SU-DHL-6 (cell line): ENCODE results near the gene KIF18B.

Experiments used
- H2AFZ ChIP-seq: fragments of 200-600 bp; sonication (generic); 2 replicates; pipeline ENCODE4 v1.6.1; 2014; ENCODE audit warnings: low read depth, mild to moderate bottlenecking, moderate library complexity, mixed read lengths, antibody characterized with exemption, low read length; ENCODE audit not compliant: severe bottlenecking
- H3F3A ChIP-seq: fragments of 200-600 bp; shearing (Covaris generic); 2 replicates; pipeline ENCODE4 v1.6.0; 2016; ENCODE audit warnings: antibody characterized with exemption, mild to moderate bottlenecking; ENCODE audit not compliant: insufficient read depth
- H3K27ac ChIP-seq: fragments of 200-600 bp; sonication (generic); 2 replicates; pipeline ENCODE4 v1.5.1; 2016; ENCODE audit warnings: low read depth, mild to moderate bottlenecking, low read length, moderate library complexity, mixed read lengths
- H3K27me3 ChIP-seq: fragments of 200-600 bp; sonication (generic), shearing (Covaris generic); 2 replicates; pipeline ENCODE4 v1.6.0; 2014; ENCODE audit warnings: mild to moderate bottlenecking, low read length
- H3K36me3 ChIP-seq: fragments of 200-600 bp; sonication (generic); 2 replicates; pipeline ENCODE4 v1.6.1; 2014; ENCODE audit warnings: mild to moderate bottlenecking, low read length, mixed read lengths
- H3K4me2 ChIP-seq: fragments of 300-600, 200-600 bp; shearing (Covaris generic), sonication (generic); 2 replicates; pipeline ENCODE4 v1.6.0; 2014; ENCODE audit warnings: low read length, low read depth, mild to moderate bottlenecking; ENCODE audit not compliant: poor library complexity, severe bottlenecking
- H3K4me3 ChIP-seq: fragments of 200-600 bp; sonication (generic); 2 replicates; pipeline ENCODE4 v1.5.1; 2014; ENCODE audit warnings: antibody characterized with exemption, low read length, mild to moderate bottlenecking, mixed read lengths; ENCODE audit not compliant: insufficient read depth, poor library complexity, severe bottlenecking
- H3K79me2 ChIP-seq: fragments of 200-600 bp; sonication (generic); 2 replicates; pipeline ENCODE4 v1.6.1; 2014; ENCODE audit warnings: mild to moderate bottlenecking, low read length, moderate library complexity; ENCODE audit not compliant: insufficient read depth
- H3K9ac ChIP-seq: fragments of 200-600 bp; sonication (generic); 2 replicates; pipeline ENCODE4 v1.7.0; 2014; ENCODE audit warnings: mild to moderate bottlenecking, low read length
- H3K9me2 ChIP-seq: fragments of 200-600 bp; sonication (generic); replicated peaks from 2 replicates; pipeline ENCODE4 v1.6.1; 2014; ENCODE audit warnings: low read length; ENCODE audit not compliant: insufficient read depth
- H3K9me3 ChIP-seq: fragments of 200-600 bp; sonication (generic); 2 replicates; pipeline ENCODE4 v1.6.1; 2014; ENCODE audit warnings: low read length, mixed read lengths; ENCODE audit not compliant: insufficient read depth
- H4K20me1 ChIP-seq: fragments of 200-600 bp; sonication (generic); 2 replicates; pipeline ENCODE4 v1.6.1; 2014; ENCODE audit warnings: low read depth, mild to moderate bottlenecking, antibody characterized with exemption, low read length, moderate library complexity, mixed read lengths
- EZH2phosphoT487 ChIP-seq: fragments of 200-600 bp; sonication (generic), shearing (Covaris generic); conservative IDR thresholded peaks from 2 replicates; pipeline ENCODE4 v1.6.1; 2018; ENCODE audit warnings: mild to moderate bottlenecking, antibody characterized with exemption, low read length, moderate library complexity, mixed read lengths
- TF ChIP-seq, protein P1 (sequence below): fragments of 200-600 bp; sonication (generic); IDR thresholded peaks from one replicate; pipeline ENCODE4 v1.5.1; 2017; ENCODE audit warnings: antibody characterized with exemption, mild to moderate bottlenecking, low read length, moderate library complexity; ENCODE audit not compliant: insufficient read depth, poor library complexity, severe bottlenecking

KIF18B gene

DNA sequence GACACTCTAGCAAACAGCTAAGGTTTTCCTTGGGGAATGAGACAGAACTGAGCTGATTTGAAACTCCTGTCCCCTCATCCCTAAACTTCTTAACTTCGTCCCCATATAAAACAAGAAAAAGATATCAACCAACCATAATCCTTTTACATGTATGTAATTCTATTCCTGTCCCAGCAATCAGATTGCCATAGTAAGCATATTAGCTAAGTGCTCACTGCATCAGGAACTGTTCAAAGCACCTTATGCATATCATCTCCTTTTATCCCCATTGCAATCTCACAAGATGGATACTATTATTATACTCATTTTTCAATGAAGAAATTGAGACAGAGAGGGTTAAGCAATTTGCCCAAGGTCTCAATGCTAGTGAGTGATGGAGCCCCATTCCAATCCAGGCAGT lies 6.8 kb downstream of the KIF18B start:
- Histone ChIP-seq H3K79me2 (peaks cover 92% of the 10 kb centered on the region), H3K4me3 (no peak overlapping the region), H2AFZ (no peak overlapping the region), H3K9me3 (no peaks in the 10 kb centered on the region), H3K36me3 (peaks cover 40% of the 10 kb centered on the region), H4K20me1 (peaks cover 10% of the 10 kb centered on the region), H3K4me2 (no peak overlapping the region), H3K27me3 (no peaks in the 10 kb centered on the region), H3F3A (0 out of 2 replicates have a peak, but pooled peaks cover 4% of the 10 kb centered on the region), H3K27ac (no peak overlapping the region), H3K9ac (no peak overlapping the region), H3K9me2 (no peaks in the 10 kb centered on the region)
- TF ChIP-seq, protein P1, sequence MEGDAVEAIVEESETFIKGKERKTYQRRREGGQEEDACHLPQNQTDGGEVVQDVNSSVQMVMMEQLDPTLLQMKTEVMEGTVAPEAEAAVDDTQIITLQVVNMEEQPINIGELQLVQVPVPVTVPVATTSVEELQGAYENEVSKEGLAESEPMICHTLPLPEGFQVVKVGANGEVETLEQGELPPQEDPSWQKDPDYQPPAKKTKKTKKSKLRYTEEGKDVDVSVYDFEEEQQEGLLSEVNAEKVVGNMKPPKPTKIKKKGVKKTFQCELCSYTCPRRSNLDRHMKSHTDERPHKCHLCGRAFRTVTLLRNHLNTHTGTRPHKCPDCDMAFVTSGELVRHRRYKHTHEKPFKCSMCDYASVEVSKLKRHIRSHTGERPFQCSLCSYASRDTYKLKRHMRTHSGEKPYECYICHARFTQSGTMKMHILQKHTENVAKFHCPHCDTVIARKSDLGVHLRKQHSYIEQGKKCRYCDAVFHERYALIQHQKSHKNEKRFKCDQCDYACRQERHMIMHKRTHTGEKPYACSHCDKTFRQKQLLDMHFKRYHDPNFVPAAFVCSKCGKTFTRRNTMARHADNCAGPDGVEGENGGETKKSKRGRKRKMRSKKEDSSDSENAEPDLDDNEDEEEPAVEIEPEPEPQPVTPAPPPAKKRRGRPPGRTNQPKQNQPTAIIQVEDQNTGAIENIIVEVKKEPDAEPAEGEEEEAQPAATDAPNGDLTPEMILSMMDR = no peak
- TF ChIP-seq EZH2phosphoT487 = no peak

DNA sequence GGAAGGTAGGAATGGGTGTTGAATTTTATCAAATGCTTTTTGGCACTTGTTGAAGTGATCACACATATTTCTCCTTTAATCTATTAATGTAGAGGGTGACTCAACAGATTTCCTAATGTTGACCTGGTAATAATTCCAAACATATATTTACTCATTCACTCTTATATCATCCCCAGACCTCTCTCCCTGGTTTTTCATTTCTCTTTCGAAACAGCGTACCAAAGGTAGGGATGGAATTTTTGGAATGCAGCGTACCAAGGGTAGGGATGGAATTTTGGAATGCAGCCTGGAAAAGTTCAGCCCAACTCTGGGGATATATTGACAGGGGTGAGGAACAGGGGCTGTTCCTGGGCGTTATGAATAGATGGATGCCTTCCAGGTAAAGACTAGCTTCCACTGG lies 7.3 kb downstream of the KIF18B start:
- H3K9me2 ChIP-seq = no peaks in the 10 kb centered on the region
- H2AFZ ChIP-seq = no peak overlapping the region
- H3K79me2 ChIP-seq = peaks cover 91% of the 10 kb centered on the region
- no peaks in the 10 kb centered on the region for H3K27me3 ChIP-seq
- H4K20me1 ChIP-seq = peaks cover 10% of the 10 kb centered on the region
- TF ChIP-seq, protein P1 = no peak
- TF ChIP-seq EZH2phosphoT487 = no peak
- H3K9ac ChIP-seq = no peak overlapping the region
- H3K9me3 ChIP-seq = no peaks in the 10 kb centered on the region
- no peak overlapping the region for H3K4me2 ChIP-seq
- H3K36me3 ChIP-seq = peaks cover 40% of the 10 kb centered on the region
- H3K27ac ChIP-seq = no peak overlapping the region
- 0 out of 2 replicates have a peak, but pooled peaks cover 4% of the 10 kb centered on the region for H3F3A ChIP-seq
- H3K4me3 ChIP-seq = no peak overlapping the region

DNA sequence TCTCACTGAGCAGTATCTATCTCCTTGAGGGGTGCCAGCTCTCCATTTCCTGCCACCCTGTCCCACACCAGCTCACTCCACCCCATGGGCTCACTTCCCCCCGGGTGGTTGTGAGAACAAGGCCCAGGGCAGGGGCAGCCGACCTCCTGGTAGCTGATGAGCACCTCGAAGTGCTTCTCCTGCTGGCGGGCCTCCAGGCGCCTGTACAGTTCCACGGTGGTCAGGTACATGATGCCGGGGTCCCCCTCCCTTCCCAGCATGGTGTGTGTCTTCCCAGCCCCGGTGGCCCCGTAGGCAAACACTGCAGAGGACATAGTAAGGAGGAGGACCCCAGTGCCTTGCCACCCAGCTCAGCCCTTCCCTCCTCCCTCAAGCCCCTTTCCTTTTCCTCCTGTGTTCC lies 12.5 kb downstream of the KIF18B start:
- Histone ChIP-seq H3K36me3 (peaks cover 25% of the 10 kb centered on the region), H2AFZ (no peak overlapping the region), H3K4me3 (no peak overlapping the region), H3K27ac (no peak overlapping the region), H3K9me3 (no peaks in the 10 kb centered on the region), H3K79me2 (peaks cover 39% of the 10 kb centered on the region), H3F3A (0 out of 2 replicates have a peak, but pooled peaks cover 4% of the 10 kb centered on the region), H4K20me1 (peaks cover 6% of the 10 kb centered on the region), H3K9ac (no peak overlapping the region), H3K9me2 (no peaks in the 10 kb centered on the region), H3K27me3 (no peaks in the 10 kb centered on the region), H3K4me2 (no peak overlapping the region)
- TF ChIP-seq EZH2phosphoT487 = no peak
- TF ChIP-seq, protein P1 = no peak

DNA sequence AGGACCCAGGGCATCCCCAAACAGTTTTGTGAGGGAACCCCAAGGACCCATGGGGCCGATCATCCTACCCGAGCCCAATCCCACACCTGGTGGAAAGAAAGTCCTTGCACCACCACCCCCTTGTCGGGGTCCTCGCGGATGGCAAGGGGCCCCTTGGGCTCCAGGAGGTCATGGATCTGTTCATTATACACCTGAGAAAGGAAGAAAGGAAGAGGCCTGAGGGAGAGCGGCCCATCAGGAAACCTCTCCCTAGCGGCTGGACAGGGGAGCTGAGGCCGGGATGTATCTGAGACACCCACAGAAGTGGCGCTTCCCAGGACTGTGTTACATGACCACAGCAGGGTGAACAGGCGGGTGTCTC lies 12.8 kb downstream of the KIF18B start:
- Histone ChIP-seq H2AFZ (no peak overlapping the region), H3K4me2 (no peak overlapping the region), H3K4me3 (no peak overlapping the region), H3K79me2 (peaks cover 36% of the 10 kb centered on the region), H3K9me3 (no peaks in the 10 kb centered on the region), H3F3A (0 out of 2 replicates have a peak, but pooled peaks cover 8% of the 10 kb centered on the region), H3K9ac (no peak overlapping the region), H3K27ac (no peak overlapping the region), H3K9me2 (no peaks in the 10 kb centered on the region), H3K27me3 (no peaks in the 10 kb centered on the region), H4K20me1 (peaks cover 6% of the 10 kb centered on the region), H3K36me3 (peaks cover 26% of the 10 kb centered on the region)
- TF ChIP-seq, protein P1 = no peak
- no peak for TF ChIP-seq EZH2phosphoT487
